HG03135 (cell line): Measurements from ENCODE around the gene SRM.
A peak's percentile ranks its signal among the peaks of the same experiment; 100 is the strongest.
"Not testable (repeated sequence)": the region's sequence is repeated elsewhere in the genome, so short reads cannot be mapped to it uniquely, and the experiment has no call there.

Source experiments
- ATAC-seq: cut with Tn5 transposase; IDR thresholded peaks from one replicate; pipeline ENCODE4 v1.9.1; 2021; ENCODE audit warnings: mild to moderate bottlenecking, moderate library complexity; ENCODE audit not compliant: unreplicated experiment

The SRM gene

GRCh38 chr1:11023201-11023600, 36.6 kb downstream of the SRM start:
- ATAC-seq: no peak

GRCh38 chr1:11019971-11020370, 39.8 kb downstream of the SRM start:
- no peak for ATAC-seq

- ATAC-seq: not testable (repeated sequence)
Observed at GRCh38 chr1:11019358-11019757, 40.5 kb downstream of the SRM start.

- no peak for ATAC-seq
Observed at GRCh38 chr1:11013160-11013531, 46.7 kb downstream of the SRM start.

- ATAC-seq: peak; percentile 91
Observed at GRCh38 chr1:11012260-11013159, 47.3 kb downstream of the SRM start, which contains the start of gene TARDBP. TARDBP (plus strand) TSS chr1:11012654; CDS start chr1:11013728, 1,074 bp downstream.
